LHCN-M2 (cell line): ENCODE data around the gene NCOR2. TPM values are rescaled to one million over a fixed set of nuclear protein-coding genes. Genes with fewer than 3 reads are reported as not detected.

Experiments used
- DNase-seq: peaks from one replicate; pipeline ENCODE4 v3.0.0-alpha.2; 2012; ENCODE audit warnings: low read depth
- total RNA-seq: library from RNA; depleted of rRNA; stranded (reverse); fragments of >200 nt; gene quantifications from 2 replicates; pipeline ENCODE4 v1.2.3, GENCODE V29; 2014

Gene NCOR2
- total RNA-seq, 1 experiment from 2014 or later, result 79.0 TPM

DNA sequence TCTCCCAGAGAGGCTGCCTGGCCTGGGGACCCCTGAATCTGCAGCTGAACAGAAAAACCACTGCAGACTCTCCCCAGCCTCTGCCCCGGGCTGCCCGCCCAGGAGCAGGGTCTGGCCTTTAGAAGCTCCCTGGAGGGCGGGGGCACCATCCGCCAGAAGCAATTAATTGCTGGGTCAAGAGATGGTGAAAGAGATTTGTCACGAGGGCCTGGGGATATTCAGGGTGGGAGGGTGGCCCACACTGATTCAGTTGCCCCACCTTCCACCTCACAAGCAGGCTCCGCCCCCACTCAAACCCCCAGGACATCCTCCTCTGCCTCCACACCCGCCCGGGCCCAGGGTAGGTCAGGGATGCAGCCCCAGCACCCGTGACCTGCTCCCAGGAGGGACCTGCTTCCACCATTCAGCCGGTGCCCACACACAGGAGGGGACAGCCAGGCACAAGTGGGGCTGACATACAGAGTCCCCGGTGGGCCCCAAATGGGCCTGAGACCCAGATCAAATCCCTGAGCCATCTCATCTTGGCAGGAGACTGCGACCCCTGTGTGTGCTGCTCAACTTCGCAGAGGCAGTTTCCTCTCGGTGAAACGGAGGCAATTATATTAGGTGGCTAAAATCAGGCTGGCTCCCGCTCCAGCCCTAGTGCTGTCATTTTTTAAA, 23.0 kb downstream of the NCOR2 start:
- DNase-seq, result no peak

DNA sequence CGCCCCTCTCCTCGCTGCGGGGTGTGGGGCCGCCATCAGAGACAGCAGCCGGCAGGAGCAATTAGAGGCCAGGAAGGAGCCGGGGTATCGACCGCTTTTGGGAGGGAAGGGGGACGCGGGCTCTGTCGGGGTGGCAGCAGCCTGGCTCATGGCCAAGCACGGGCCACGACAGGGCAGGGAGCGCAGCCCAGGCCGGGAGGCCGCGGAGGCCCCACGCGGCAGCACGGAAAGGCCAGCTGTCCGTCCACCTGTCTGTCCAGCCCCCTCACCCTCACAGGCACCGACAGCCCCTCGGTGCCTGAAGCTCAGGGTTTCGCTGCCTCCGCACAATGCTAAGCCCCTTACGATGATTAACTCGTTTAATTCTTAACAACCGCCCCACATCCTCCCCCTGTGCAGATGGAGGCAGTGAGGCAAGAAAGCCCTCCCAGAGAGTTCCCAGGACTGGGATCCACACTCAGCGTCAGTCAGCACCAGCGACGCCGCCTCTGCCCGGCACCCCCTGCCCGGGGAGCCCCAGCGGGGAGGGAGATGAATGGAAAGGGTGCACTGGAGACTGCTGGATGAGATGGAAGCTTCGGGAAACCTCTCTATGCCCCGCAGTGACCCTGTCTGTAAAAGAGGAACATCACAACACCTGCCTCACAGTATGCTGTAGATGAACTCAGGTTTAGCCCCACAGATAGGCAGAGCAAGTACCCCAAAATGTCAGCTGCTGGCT, 23.7 kb downstream of the NCOR2 start:
- no peak for DNase-seq

DNA sequence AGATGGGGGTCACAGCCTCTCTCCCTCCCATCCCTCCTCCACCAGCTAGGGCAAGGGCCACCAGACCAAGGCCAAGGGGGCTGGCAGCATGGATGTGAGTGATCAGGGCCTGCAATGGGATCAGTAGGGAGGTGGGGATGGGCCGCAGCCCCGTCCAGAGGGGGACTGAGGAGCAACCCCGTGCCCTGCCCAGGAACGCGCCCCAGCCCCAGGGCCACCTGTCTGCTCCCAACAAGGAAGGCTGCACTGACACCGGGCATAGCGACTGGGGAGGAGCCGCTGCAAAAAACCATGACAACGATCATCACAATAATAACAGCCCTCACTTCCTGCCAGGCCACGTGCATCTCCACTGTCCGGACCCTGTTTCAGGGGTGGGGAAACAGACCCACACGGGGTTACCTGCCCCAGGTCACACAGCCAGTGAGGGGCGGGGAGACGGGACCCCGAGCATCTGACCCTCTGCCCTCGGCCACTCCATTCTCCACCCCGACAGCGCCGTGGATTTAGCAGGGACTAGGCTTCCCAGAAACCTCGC, 24.3 kb downstream of the NCOR2 start:
- no peak for DNase-seq

DNA sequence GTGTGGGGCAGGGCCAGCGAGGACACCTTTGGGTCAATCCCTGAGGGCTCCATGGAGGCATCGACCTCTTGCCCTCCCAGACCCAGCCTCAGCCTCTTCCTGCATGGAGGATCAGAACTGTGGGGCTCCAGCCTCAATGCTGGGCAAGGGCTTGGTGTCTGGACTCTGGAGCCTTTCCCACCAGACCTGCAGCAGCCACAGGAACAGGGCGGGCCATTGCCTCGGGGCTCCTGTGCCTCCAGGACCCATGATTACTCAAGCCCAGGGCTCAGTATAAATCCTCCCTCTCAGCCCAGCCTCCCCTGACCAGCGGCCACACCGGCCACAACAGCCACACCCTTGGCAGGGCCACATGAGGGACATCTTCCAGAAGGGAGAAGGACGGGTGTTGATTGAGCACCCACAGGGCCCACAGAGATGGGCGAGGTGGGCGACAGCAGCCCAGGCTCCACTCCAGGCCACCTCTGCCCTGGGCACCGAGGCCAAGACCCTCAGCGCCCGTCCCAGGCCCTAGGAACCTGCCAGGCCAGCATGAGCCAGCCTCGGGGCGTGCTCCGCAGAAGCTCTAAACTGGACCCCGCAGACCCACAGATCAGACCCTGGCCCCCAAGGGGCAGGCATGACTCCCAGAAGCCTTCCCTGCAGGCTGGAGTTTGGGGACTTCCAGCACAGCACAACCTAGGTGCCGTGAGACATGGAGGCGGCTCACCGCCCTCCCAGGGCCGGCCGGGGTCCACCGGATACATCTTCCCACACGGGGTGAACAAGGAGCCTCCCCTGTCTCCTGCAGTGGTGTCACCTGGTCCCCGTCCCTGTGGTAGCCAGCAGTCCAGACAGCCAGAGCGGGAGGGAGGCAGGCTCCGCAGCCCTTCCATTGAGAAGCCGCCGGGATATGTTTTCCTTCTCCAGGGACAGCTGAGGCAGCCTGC, 25.1 kb downstream of the NCOR2 start:
- DNase-seq, result no peak

DNA sequence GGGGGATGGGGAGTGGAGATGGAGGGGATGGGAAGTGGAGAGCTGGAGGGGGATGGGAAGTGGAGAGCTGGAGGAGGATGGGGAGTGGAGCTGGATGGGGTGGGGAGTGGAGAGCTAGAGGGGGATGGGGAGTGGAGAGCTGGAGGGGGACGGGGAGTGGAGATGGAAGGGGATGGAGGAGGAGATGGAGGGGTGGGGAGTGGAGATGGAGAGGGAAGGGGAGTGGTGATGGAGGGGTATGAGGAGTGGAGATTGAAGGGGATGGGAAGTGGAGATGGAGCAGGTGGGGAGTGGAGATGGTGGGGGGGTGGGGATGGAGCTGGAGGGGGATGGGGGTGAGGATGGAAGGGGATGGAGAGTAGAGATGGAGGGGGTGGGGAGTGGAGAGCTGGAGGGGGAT, 26.1 kb downstream of the NCOR2 start:
- no peak for DNase-seq

DNA sequence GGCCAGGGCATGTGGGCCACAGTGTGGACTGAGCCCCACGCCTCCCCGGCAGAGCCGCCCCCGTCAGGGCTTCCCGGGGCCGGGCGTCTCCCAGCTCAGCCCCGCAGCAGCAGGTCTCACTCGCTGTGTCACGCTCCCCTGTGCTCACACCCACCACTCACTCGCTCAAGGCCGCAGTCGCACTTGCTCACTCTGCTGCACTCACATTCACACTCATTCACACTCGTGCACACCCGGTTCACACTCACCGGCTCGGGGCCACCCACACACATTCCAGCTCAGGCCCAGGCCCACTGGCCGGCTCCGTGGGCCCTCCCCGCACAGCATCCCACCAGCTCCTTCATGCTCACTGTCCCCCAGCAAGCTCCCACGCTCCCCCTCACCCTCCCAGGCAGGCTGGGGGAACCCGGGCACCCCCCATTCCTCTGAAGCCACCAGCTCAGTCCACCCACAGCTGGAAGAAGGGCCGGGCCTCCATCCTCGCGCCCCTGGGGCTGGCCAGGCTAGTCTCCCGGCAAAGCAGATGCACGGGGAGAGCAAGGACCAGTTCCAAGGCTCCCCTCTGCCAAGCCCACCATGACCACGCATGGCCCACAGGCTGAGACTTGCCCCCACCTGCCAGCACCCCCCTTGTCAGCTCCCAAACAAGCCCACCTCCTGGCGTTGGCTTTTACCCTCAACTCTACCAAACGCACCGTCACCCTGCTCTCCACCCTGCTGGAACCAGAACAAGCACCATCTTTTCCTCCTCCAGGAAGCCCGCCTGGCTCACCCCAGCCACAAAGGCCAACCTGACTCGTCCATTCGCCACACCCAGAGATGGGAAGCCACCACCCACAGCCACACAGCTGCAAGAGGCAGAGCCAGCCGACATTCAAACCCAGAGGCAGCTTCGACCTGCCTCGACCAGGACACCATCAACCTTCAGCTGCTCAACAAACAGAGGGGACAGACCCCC, 28.0 kb downstream of the NCOR2 start:
- no peak for DNase-seq

DNA sequence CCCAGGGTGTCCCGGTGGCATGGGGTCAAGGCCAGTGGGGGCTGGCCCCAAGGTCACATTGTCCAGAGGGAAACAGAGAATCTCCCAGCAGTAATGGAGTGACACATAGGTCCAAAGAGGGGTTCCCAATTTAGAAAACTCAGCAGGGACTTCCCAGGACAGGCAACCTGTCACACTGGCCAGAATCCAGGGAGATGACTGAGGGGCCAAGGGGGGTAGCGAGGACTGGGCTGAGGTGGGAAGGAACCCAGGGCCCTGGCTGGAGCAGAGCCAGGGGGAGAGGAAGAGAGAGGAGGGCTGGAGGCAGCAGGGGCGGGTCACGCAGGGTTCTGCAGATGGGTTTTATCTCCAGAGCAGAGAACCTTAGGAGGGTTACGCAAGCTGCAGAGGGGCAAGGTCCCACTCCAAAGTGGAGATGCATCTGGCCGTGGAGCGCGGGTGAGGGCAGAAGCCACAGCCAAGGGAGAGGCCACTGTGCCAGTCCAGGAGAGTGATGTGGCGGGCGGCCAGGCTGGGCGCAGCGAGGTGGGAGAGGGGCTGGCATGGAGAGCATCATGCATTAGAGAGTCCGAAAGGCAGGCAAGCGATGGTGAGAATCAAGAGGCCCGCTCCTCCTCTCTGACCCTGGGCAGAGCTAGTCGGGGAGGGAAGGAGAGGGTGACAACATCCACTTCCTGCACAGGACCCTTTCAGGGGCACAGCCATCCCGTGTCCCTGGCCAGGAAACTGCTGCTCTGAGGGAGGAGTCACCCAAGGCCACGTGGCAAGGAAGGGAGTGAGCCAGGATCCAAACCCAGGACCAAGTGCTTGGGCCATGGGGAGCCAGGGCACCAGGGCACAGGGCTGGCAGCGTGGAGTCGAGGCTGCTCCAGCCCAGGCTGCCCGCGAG, 29.0 kb downstream of the NCOR2 start:
- no peak for DNase-seq

DNA sequence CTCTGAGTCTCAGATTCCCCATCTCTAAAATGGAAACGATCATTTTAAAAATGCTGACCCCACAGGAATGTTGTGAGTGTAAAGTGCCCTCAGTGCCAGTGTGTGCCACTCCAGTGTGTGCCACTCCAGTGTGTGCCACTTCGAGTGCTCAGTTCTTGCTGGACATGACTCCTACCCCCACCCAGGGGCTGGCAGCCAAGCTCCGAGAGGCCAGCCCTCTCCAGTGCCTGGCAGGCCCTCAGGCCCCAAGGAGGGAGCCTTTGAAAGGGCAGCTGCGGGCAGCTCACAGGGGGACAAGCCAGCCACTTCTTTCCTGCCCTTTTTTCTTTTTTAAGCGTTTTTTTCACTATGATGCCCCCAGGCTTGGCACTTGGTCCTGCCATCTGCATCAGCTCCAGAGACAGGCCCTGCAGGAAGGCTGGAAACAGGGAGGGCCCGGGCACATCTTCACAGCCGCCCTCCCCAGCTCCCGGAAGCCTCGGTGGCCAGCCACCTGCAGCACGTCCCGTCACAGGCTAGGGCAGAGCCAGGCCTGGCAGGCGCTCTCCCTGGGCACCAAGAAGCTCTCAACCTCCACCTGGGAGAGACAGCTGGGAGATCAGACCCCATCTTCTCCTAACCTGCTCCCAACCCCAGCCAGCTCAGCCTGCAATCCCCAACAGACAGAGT, 29.8 kb downstream of the NCOR2 start:
- no peak for DNase-seq

DNA sequence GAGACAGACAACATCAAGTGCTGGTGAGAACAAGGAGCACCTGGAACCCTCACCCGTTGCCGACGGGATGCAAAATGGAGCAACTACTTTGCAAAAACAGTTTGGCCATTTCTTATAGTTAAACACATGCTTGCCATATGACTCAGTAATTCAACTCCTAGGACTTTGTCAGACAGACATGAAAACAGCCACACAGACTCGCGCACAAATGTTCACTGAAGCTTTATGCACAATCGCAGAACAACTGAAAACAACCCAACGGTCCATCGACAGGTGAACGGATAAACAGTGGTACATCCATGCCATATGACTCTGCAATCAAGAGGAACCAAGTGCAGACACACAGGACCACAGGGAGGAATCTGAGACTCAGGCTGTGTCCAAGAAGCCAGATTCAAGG, 30.8 kb downstream of the NCOR2 start:
- peak; percentile 45 for DNase-seq

DNA sequence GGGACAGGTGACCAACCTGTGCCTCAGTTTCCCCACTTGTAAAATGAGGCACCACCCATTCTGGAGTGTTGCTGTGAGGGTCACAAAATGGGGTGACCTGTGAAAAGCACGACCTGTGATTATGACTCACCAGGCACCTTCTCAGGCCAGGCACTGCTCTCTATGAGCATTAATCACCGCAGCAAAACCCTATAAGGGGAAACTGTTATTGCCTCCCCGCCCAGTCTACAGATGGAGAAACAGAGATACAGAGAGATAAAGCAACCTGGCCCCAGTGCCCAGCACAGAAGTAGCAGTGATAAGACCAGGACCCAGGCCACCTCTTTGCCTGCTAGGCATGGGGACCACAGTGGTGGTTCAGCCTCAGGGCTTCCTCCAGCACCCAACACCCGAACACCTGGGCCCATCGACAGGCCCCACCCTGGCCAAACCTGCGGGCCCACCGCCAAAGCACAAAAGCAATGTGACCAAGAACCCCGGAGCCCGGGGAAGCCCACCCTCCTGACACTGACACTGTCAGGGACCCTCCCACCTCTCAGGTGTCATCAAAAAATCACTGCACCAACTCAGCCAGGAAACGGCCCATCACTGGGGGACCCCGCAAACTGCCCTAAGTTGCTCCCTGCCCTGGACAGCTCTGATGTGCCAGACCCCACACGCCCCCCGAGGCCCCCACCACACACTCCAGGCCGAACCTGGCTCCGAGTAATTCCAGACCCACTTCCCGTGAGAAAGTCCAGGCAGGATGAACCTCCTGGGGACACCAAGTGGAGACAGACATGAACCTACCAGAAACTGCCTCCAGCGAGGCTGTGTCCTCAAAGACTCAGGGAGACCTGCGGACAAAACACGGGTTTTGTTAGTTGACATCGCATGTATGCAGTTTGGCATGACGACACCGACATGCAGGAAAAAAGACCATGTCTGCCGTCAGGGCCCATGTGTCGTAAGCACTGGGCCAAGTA, 32.4 kb downstream of the NCOR2 start:
- DNase-seq, result no peak

DNA sequence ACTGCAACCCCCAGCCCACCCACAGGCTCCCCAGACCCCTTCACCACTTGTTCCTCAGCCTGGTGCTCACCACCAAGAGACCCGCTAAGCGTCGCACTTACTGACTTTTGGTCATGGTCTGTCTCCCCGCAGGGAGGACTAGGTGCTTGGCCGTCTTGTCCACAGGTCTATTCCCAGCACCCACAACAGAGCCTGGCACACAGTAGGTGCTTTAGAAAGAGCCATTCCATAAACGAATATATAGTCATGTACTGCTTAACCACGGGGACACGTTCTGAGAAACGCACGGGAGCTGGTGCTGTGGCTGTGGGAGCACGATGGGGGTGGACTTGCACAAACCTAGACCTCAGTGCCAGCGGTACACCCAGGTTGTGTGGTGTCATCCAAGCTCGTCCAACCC, 34.0 kb downstream of the NCOR2 start:
- no peak for DNase-seq

DNA sequence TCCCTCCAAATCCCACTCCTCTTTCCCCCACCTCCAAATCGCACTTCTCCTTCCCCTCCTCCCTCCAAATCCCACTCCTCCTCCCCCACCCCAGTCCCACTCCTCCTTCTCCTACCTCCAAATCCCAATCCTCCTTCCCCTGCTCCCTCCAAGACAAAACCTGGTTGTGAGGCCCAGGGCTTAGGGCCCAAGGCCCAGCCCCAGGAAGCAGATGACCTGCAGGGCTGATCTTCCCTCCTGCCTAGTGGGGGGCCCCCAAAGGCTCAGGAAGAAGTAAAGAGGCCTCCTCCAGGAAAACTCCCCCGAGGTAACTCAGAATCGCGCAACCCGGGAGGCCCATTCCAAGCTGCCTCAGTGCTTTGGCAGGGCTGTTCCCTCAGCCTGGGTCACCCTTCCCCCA, 34.4 kb downstream of the NCOR2 start:
- DNase-seq, result no peak

DNA sequence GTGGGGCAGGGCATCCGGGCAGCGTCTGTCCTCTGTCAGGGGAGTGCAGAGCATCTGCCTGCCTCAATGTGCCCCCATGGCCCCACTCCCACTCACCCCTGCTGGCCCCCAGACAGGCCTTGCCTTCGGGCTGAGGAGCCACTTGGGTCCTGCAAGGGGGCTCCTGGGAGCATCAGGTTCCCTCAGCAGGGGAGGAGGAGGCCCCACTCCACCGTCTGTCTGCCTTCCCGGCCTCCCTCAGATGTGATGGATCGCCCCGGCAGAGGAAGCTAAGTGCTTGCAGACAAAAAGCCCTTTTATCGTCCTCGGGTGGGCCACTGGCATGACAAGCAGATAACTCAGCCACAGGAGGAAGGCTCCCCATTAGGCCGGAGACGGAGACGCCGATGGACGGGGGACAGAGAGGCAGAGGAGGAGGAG, 35.1 kb downstream of the NCOR2 start:
- DNase-seq, result no peak

DNA sequence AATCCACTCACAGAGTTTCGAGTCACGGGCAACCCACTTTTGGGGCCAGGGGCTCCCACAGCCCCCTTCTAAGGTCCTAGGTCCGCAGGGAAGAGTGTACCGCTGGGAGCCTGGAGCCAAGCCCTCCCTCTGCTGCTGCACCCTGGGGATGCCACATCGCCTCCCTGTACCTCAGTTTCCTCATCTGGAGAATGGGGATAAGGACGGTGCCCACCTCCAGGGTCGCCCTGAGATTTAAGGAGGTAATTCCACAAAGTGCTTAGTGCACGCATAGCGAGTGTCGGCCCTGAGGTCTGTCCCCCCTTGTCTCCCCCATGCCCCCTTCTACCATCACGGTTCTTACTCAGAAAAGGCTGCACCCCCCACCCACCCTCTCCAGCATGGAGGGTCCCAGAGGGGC, 35.5 kb downstream of the NCOR2 start:
- DNase-seq, result no peak

DNA sequence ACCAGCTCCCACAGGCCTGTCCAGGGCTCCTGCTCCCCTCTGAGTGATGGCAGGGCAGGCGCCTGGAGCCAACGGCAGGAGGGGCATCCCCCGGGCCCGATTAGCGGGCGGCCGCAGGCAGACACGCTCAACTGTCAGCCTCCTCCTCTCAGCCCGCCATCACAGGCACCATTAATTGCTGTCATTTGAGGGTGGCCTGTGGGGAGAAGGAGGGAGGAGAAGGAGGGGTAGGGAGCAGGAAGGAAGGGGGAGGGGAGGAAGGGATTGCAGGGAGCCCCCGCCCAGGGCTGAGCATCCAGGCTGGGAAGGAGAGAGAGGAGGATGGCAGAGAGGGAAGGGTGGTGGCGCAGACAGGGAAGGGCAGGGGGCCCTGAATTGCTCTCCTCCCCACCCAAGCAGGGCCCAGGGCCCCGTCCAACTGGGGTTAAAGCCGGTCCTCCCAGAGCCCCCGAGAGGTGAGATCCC, 36.1 kb downstream of the NCOR2 start:
- no peak for DNase-seq

DNA sequence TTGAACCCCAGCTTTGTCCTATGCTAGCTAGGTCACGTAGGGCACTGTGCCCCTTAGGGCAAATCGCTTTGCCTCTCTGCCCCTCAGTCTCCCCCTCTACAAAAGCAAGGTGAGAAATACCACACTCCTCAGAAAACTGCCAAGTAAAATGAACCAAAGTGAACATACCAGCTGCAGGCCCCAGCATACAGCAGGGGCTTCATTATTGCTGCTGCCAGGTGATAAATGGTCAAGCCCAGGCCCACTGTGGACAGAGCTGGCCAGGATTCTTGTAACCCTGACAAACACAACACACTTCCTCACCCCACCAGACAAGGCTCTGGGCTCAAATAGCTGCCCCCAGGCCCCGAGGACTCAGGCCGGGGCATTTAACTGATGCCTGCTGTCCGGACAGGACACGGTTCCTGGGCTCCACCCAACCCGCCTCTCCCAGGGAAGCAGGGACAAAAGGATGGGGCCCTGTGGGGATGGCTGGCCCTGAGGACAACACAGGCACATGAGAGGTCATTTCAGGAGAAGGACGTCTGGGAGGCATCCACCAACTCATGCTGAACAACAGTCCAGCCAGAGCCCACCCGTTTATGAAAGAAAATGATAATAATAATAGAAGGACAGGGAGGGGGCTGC, 36.7 kb downstream of the NCOR2 start:
- no peak for DNase-seq

DNA sequence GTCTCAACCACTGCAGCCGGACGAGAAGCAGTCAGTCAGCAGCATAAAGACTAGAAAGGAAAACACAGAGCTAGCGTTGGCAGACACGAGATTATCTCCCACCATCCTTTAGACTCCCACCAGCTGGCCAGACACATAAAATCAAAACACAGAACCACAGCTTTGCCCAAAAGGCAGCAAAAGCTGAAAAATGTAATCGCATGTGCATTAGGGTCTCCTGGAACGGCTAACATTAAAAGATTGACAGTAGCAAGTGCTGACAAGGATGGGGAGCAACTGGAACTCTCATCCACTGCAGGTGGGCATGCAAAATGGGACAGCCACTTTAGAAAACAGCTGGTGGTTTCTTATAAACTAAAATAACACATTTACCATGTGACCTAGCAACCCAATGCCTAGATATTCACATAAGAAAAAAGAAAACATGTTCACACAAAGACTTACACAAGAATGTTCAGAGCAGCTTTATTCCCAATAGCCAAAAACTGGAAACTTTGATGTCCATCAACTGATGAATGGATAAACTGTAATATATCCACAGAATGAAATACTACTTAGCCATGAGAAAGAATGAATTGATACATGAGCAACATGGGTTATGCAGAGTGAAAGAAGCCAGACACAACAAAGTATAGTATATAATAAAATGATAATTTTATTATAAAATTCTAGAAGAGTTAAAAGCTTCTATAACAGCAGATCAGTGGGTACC, 37.7 kb downstream of the NCOR2 start:
- peak; percentile 71 for DNase-seq
